IMR-90 (cell line): ENCODE measurements around the gene ANKIB1. TPM values are rescaled to one million over a fixed set of nuclear protein-coding genes. Genes with fewer than 3 reads are reported as not detected.

Experiments used
- ATAC-seq: fragments of 200-7000 bp; cut with Tn5 transposase; 2 replicates; pipeline ENCODE4 v1.9.1; 2020; ENCODE audit warnings: low read depth, mild to moderate bottlenecking, moderate library complexity
- BruUV-seq: library from RNA; stranded (reverse); fragments of 400-500 nt; replicated peaks from 2 replicates; lab custom pipeline; 2021; lab: Mats Ljungman, UMichigan
- CTCF ChIA-PET: fragments of 300-600 bp; formaldehyde crosslinking; extraction: SDS; loops from one replicate; lab custom pipeline; 2021; ENCODE audit warnings: antibody characterized with exemption; lab: Yijun Ruan, JAX
- POLR2A ChIA-PET: fragments of 300-600 bp; sonication (Branson Sonifier 250); formaldehyde crosslinking; loops from one replicate; lab custom pipeline; 2022; ENCODE audit warnings: antibody characterized with exemption; ENCODE audit not compliant: unreplicated experiment; lab: Charles Lee
- DNase-seq: peaks from one replicate; pipeline ENCODE4 v3.0.0; 2013
- H2AFZ ChIP-seq: replicated peaks from 2 replicates; pipeline ENCODE3; 2013; ENCODE audit warnings: low read length, mild to moderate bottlenecking; ENCODE audit not compliant: poor library complexity
- H2AK5ac ChIP-seq: 2 replicates; pipeline ENCODE4 v1.6.1; 2013; ENCODE audit warnings: low read depth, low read length, inconsistent platforms
- H2AK9ac ChIP-seq: replicated peaks from 2 replicates; pipeline ENCODE3; 2013; ENCODE audit warnings: mild to moderate bottlenecking, low read depth, low read length, moderate library complexity; ENCODE audit not compliant: poor library complexity
- H2BK120ac ChIP-seq: 2 replicates; pipeline ENCODE4 v1.6.1; 2013; ENCODE audit warnings: low read depth, low read length, inconsistent platforms
- H2BK15ac ChIP-seq: 3 replicates; pipeline ENCODE4 v1.6.1; 2013; ENCODE audit warnings: low read depth, low read length, inconsistent platforms
- H2BK20ac ChIP-seq: 2 replicates; pipeline ENCODE4 v1.6.1; 2013; ENCODE audit warnings: low read depth, mild to moderate bottlenecking, inconsistent platforms, low read length, moderate library complexity
- H2BK5ac ChIP-seq: 2 replicates; pipeline ENCODE4 v1.6.1; 2013; ENCODE audit warnings: mild to moderate bottlenecking, low read depth, low read length, inconsistent platforms; ENCODE audit not compliant: poor library complexity, severe bottlenecking
- H3K14ac ChIP-seq: replicated peaks from 2 replicates; pipeline ENCODE4 v1.6.1; 2013; ENCODE audit warnings: low read depth, low read length, inconsistent platforms
- H3K18ac ChIP-seq: 2 replicates; pipeline ENCODE4 v1.6.1; 2013; ENCODE audit warnings: low read depth, low read length, control low read depth
- H3K23ac ChIP-seq: 2 replicates; pipeline ENCODE4 v1.6.1; 2013; ENCODE audit warnings: low read depth, low read length, inconsistent platforms
- H3K27ac ChIP-seq: 2 replicates; pipeline ENCODE4 v1.5.1; 2013; ENCODE audit warnings: mild to moderate bottlenecking, control low read depth, low read length; ENCODE audit not compliant: insufficient read depth
- H3K27me3 ChIP-seq: 2 replicates; pipeline ENCODE4 v1.6.1; 2013; ENCODE audit warnings: low read length; ENCODE audit not compliant: control insufficient read depth, insufficient read depth
- H3K36me3 ChIP-seq: 2 replicates; pipeline ENCODE4 v1.6.1; 2013; ENCODE audit warnings: low read length, mixed read lengths; ENCODE audit not compliant: control insufficient read depth, insufficient read depth
- H3K4ac ChIP-seq: 2 replicates; pipeline ENCODE4 v1.6.1; 2013; ENCODE audit warnings: low read depth, low read length, inconsistent platforms
- H3K4me1 ChIP-seq: 2 replicates; pipeline ENCODE4 v1.6.1; 2013; ENCODE audit warnings: low read length, mixed read lengths; ENCODE audit not compliant: control insufficient read depth, insufficient read depth
- H3K4me2 ChIP-seq: 2 replicates; pipeline ENCODE4 v1.6.1; 2013; ENCODE audit warnings: low read depth, mild to moderate bottlenecking, control low read depth, low read length, moderate library complexity
- H3K4me3 ChIP-seq: 2 replicates; pipeline ENCODE4 v1.5.1; 2013; ENCODE audit warnings: low read depth, mild to moderate bottlenecking, control low read depth, low read length, moderate library complexity; ENCODE audit not compliant: insufficient read depth
- H3K56ac ChIP-seq: 2 replicates; pipeline ENCODE4 v1.6.1; 2013; ENCODE audit warnings: low read length, inconsistent platforms; ENCODE audit not compliant: insufficient read depth; ENCODE audit errors: extremely low read depth
- H3K79me1 ChIP-seq, 2 experiments: 2 replicates each; pipeline ENCODE4 v1.6.1; 2013; ENCODE audit warnings: low read length in 2 of 2, inconsistent platforms in 1 of 2, low read depth in 1 of 2
- H3K9ac ChIP-seq: 2 replicates; pipeline ENCODE4 v1.6.1; 2013; ENCODE audit warnings: low read depth, low read length, control low read depth
- H3K9me1 ChIP-seq: 2 replicates; pipeline ENCODE4 v1.6.1; 2013; ENCODE audit warnings: low read length, inconsistent platforms; ENCODE audit not compliant: insufficient read depth
- H3K9me3 ChIP-seq: 2 replicates; pipeline ENCODE4 v1.6.1; 2013; ENCODE audit warnings: low read length; ENCODE audit not compliant: control insufficient read depth, insufficient read depth
- H4K20me1 ChIP-seq: 2 replicates; pipeline ENCODE4 v1.6.1; 2013; ENCODE audit warnings: low read length, inconsistent platforms; ENCODE audit not compliant: insufficient read depth
- H4K5ac ChIP-seq: 2 replicates; pipeline ENCODE4 v1.6.1; 2013; ENCODE audit warnings: mild to moderate bottlenecking, low read depth, low read length, control low read depth
- H4K8ac ChIP-seq, 2 experiments: 2 replicates each; pipeline ENCODE4 v1.6.1; 2013; ENCODE audit warnings: low read depth in 2 of 2, low read length in 2 of 2, control low read depth in 1 of 2, inconsistent platforms in 1 of 2
- H4K91ac ChIP-seq: 2 replicates; pipeline ENCODE4 v1.6.1; 2013; ENCODE audit warnings: low read depth, low read length, inconsistent platforms; ENCODE audit not compliant: insufficient read depth
- BHLHE40 ChIP-seq: fragments of 150-350 bp; IDR thresholded peaks from 2 replicates; pipeline ENCODE4 v1.6.1; 2016; ENCODE audit warnings: mild to moderate bottlenecking, low read depth, low read length
- WGBS, 2 experiments: methylation state at CpG; one replicate each; pipeline versions ENCODE4 v1.1.5 to v1.1.7; 2013; ENCODE audit warnings: missing lambda C conversion rate in 2 of 2; ENCODE audit not compliant: insufficient read length in 1 of 2; ENCODE audit errors: extremely low coverage in 2 of 2; 5-methylcytosine and 5-hydroxymethylcytosine counted together
- dilution Hi-C: fragments of 300-500 bp; cut with HindIII; formaldehyde crosslinking; loops from one replicate; pipeline ENCODE4 v1.14.3; 2018; ENCODE audit warnings: low sequenced_read_pairs; ENCODE audit not compliant: unreplicated experiment
- in situ Hi-C: fragments of 300-500 bp; cut with MboI; formaldehyde crosslinking; loops from 3 replicates; pipeline ENCODE4 v1.14.3; 2019; ENCODE audit warnings: low sequenced_read_pairs, inconsistent platforms, mixed read lengths
- intact Hi-C: fragments of 100-400 bp; cut with micrococcal nuclease; formaldehyde crosslinking; loops from 2 replicates; pipeline ENCODE4 v1.10.0; 2022
- polyA plus RNA-seq, 3 experiments: library from polyadenylated mRNA; depleted of rRNA; stranded (reverse); fragments of >200 nt; gene quantifications; 2 replicates each; pipeline ENCODE4 v1.2.3, GENCODE V29; 2012; ENCODE audit warnings: low replicate concordance in 1 of 3
- total RNA-seq: library from RNA; depleted of rRNA; stranded (reverse); fragments of >200 nt; gene quantifications from 2 replicates; pipeline ENCODE4 v1.2.3, GENCODE V29; 2012
- TF ChIP-seq, protein P1 (sequence below): conservative IDR thresholded peaks from 2 replicates; pipeline ENCODE4 v1.5.1; 2012; ENCODE audit warnings: mild to moderate bottlenecking, low read depth, low read length, improper control_type of control experiment

ANKIB1 gene
- total and polyA plus RNA-seq, 2 of the 4 experiments (the other 2 are of a cell fraction): 18.7 to 33.9 TPM

- no peak overlapping the region for H4K91ac ChIP-seq
- no peak overlapping the region for H3K56ac ChIP-seq
- no peak overlapping the region for H2AK9ac ChIP-seq
- H3K36me3 ChIP-seq: peaks cover 4% of the 10 kb centered on the region
- H3K4ac ChIP-seq: no peak overlapping the region
- in situ Hi-C loops (no loop called here), intact Hi-C loops (no loop called here), dilution Hi-C loops (no loop called here)
- H3K18ac ChIP-seq: no peak overlapping the region
- H2AFZ ChIP-seq: no peak overlapping the region
- H4K5ac ChIP-seq: no peak overlapping the region
- no CpG with 5 or more reads among the region's 6 CpGs for WGBS, 2 experiments
- H3K27ac ChIP-seq: no peak overlapping the region
- no peaks in the 10 kb centered on the region for H3K27me3 ChIP-seq
- ATAC-seq: no peak
- H3K4me2 ChIP-seq: no peak overlapping the region
- no peak for DNase-seq
- ChIA-PET POLR2A (no interaction called here), CTCF (no interaction called here)
- no peaks in the 10 kb centered on the region; the same call in 1 of the 2 replicates for H4K20me1 ChIP-seq
- no peak overlapping the region for H2BK20ac ChIP-seq
- H3K9me1 ChIP-seq: 0 out of 2 replicates have a peak, but pooled peaks cover 4% of the 10 kb centered on the region
- no peaks in the 10 kb centered on the region for H3K79me1 ChIP-seq
- no peak overlapping the region for H2BK15ac ChIP-seq
- H2AK5ac ChIP-seq: no peak overlapping the region
- H3K23ac ChIP-seq: no peak overlapping the region
- no peak overlapping the region for H2BK120ac ChIP-seq
- no peak overlapping the region for H3K14ac ChIP-seq
- no peak for TF ChIP-seq BHLHE40
- TF ChIP-seq, protein P1, sequence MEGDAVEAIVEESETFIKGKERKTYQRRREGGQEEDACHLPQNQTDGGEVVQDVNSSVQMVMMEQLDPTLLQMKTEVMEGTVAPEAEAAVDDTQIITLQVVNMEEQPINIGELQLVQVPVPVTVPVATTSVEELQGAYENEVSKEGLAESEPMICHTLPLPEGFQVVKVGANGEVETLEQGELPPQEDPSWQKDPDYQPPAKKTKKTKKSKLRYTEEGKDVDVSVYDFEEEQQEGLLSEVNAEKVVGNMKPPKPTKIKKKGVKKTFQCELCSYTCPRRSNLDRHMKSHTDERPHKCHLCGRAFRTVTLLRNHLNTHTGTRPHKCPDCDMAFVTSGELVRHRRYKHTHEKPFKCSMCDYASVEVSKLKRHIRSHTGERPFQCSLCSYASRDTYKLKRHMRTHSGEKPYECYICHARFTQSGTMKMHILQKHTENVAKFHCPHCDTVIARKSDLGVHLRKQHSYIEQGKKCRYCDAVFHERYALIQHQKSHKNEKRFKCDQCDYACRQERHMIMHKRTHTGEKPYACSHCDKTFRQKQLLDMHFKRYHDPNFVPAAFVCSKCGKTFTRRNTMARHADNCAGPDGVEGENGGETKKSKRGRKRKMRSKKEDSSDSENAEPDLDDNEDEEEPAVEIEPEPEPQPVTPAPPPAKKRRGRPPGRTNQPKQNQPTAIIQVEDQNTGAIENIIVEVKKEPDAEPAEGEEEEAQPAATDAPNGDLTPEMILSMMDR: no peak
- H3K4me1 ChIP-seq: peaks cover 2% of the 10 kb centered on the region
- no peak overlapping the region for H3K9ac ChIP-seq
- no peak overlapping the region for H2BK5ac ChIP-seq
- no peak overlapping the region for H3K4me3 ChIP-seq
- no peak overlapping the region for H4K8ac ChIP-seq
- H3K9me3 ChIP-seq: no peaks in the 10 kb centered on the region
- no TSS peak for BruUV-seq
Observed at GRCh38 chr7:92404170-92404614, 158.4 kb downstream of the ANKIB1 start.
